Coronary artery (tissue), 2 donors: ENCODE data around the gene PBX4.

Experiments
- DNase-seq: peaks from one replicate; pipeline ENCODE4 v3.0.0-alpha.2; 2017; ENCODE audit warnings: low spot score
- H3K27ac ChIP-seq, 2 donors: fragments of 200-600 bp; sonication (generic); one replicate each; pipeline ENCODE4 v1.5.1; 2016 to 2019
- H3K4me3 ChIP-seq: fragments of 200-600 bp; sonication (generic); 2 replicates; pipeline ENCODE4 v1.5.1; 2016; ENCODE audit warnings: mild to moderate bottlenecking, moderate library complexity
- CTCF ChIP-seq: fragments of 200-600 bp; sonication (generic); IDR thresholded peaks from one replicate; pipeline ENCODE4 v1.5.1; 2019; ENCODE audit warnings: antibody characterized with exemption

PBX4 gene

GRCh38 chr19:19571071-19571786 is 47.3 kb downstream of the PBX4 start:
- no peak for DNase-seq
- no peak for TF ChIP-seq CTCF
- Histone ChIP-seq H3K4me3 (no peak overlapping the region), H3K27ac (no peak overlapping the region)

GRCh38 chr19:19570571-19570970 is 47.9 kb downstream of the PBX4 start:
- Histone ChIP-seq H3K27ac (no peak overlapping the region), H3K4me3 (no peak overlapping the region)
- no peak for DNase-seq
- TF ChIP-seq CTCF, result no peak

- Histone ChIP-seq H3K27ac (no peak overlapping the region), H3K4me3 (no peak overlapping the region)
- no peak for DNase-seq
- no peak for TF ChIP-seq CTCF
Measured at GRCh38 chr19:19568802-19569756, 49.4 kb downstream of the PBX4 start.

GRCh38 chr19:19567391-19567790 is 51.1 kb downstream of the PBX4 start:
- Histone ChIP-seq H3K4me3 (no peak overlapping the region), H3K27ac (no peak overlapping the region)
- TF ChIP-seq CTCF, result no peak
- DNase-seq, result no peak

GRCh38 chr19:19566306-19566705 is 52.2 kb downstream of the PBX4 start:
- Histone ChIP-seq H3K27ac (no peak overlapping the region), H3K4me3 (no peak overlapping the region)
- DNase-seq, result no peak
- no peak for TF ChIP-seq CTCF

GRCh38 chr19:19563348-19563848 is 55.1 kb downstream of the PBX4 start:
- no peak overlapping the region for H3K4me3 ChIP-seq
- TF ChIP-seq CTCF, result no peak
- no peak overlapping the region for H3K27ac ChIP-seq
- no peak for DNase-seq
